Measurements from ENCODE around the gene PGPEP1. TPM values are rescaled to one million over a fixed set of nuclear protein-coding genes. Genes with fewer than 3 reads are reported as not detected.
A peak's percentile ranks its signal among the peaks of the same experiment; 100 is the strongest.

Gene PGPEP1
- total and polyA plus RNA-seq, 10 of the 15 experiments (the other 5 are each of a cell fraction or from before 2014, with no cell fraction given), result 13.8 to 39.4 (median 17.0) TPM

DNA sequence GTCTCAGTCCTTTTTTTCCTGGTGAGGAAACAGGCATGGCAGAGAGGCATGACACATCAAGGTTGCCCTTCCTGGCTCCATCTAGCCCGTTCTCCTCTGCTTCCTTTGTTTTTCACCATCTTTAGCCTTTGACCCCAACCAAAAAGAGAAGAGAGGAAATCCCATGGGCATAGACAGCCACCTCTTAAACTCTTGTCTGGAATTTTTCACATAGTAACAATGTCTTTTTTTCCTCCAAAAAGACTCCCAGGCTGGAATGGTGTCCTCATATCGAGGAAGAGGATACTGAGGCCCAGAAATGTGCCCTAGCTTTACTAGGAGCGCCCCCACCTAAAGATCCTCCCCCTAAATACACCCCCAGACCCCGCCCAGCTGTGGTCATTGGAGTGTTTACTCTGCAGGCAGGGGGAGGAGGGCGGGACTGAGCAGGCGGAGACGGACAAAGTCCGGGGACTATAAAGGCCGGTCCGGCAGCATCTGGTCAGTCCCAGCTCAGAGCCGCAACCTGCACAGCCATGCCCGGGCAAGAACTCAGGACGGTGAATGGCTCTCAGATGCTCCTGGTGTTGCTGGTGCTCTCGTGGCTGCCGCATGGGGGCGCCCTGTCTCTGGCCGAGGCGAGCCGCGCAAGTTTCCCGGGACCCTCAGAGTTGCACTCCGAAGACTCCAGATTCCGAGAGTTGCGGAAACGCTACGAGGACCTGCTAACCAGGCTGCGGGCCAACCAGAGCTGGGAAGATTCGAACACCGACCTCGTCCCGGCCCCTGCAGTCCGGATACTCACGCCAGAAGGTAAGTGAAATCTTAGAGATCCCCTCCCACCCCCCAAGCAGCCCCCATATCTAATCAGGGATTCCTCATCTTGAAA is 45.5 kb downstream of the PGPEP1 start, which contains the start of gene GDF15:
GDF15 (plus strand) TSS at position 484 of the 868 bp plus-strand sequence; CDS start at position 516, 32 bp downstream.
- H4K20me1 ChIP-seq (ENCODE audit: control insufficient read depth, insufficient read depth), result no peaks in the 10 kb centered on the region
- H3K27me3 ChIP-seq (replicated peaks in 1 of 2; ENCODE audit: control insufficient read depth in 2 of 2, insufficient read depth in 2 of 2, low read length in 1 of 2), result peaks cover 0 to 3% of the 10 kb centered on the region in 2 experiments; a peak in 3 of 4 replicates
- ChIA-PET CTCF (interaction anchor here (0.7 to 9.4 kb wide), 11 partner anchors 10 to 162 kb away, joined by 3 to 144 read pairs (median 5); no protein-coding TSS in a partner anchor), SMC1A (ENCODE audit: uncharacterized antibody, unreplicated experiment) (interaction anchor here (0.7 to 4.7 kb wide), 3 partner anchors 16 to 76 kb away, joined by 3 to 60 read pairs (median 4); no protein-coding TSS in a partner anchor), POLR2A (no interaction called here), RAD21 (ENCODE audit: unreplicated experiment) (interaction anchor here (0.9 to 1.0 kb wide), 2 partner anchors 23 to 29 kb away, joined by 4 read pairs; no protein-coding TSS in a partner anchor)
- 0 out of 2 replicates have a peak within 1 kb of the TSS, but pooled peaks have one; percentile 5 for H3K4me3 ChIP-seq
- ATAC-seq (peak; percentile 70), FAIRE-seq (no peak), DNase-seq (ENCODE audit: low read depth, low spot score) (no peak)
- BruUV-seq (replicated peaks), result no TSS peak
- no peaks in the 10 kb centered on the region for H3K36me3 ChIP-seq (ENCODE audit: control insufficient read depth in 2 of 2, insufficient read depth in 2 of 2, low read length in 1 of 2)
- peaks cover 8% of the 10 kb centered on the region for H3K4me1 ChIP-seq (ENCODE audit: control insufficient read depth, insufficient read depth, low read length)
- H3K4me2 ChIP-seq (ENCODE audit: control insufficient read depth, insufficient read depth), result peak within 1 kb of the TSS; percentile 25; the same call in 1 of the 2 replicates
- WGBS (ENCODE audit: insufficient coverage, insufficient replicate concordance, low lambda C conversion rate, missing lambda C conversion rate), result 49% methylated on average over 31 of the region's 33 CpGs
- intact Hi-C loops (cut with micrococcal nuclease; ENCODE audit: unreplicated experiment) (no loop called here), in situ Hi-C loops (cut with MboI) (no loop called here)
- no peak for TF ChIP-seq POU2F2 (IDR thresholded peaks at IDR 0.05; ENCODE audit: borderline replicate concordance, low read depth, low read length)
- peak; percentile 55; the same call in 1 of the 2 replicates for TF ChIP-seq TCF12 (IDR thresholded peaks at IDR 0.05; ENCODE audit: low read depth, low read length)
- TF ChIP-seq POLR2A (IDR thresholded peaks at IDR 0.05; ENCODE audit: low read depth, low read length), result peak; percentile 70
- TF ChIP-seq LARP7 (IDR thresholded peaks at IDR 0.05), result 0 out of 2 replicates have a peak, but pooled peaks have one; percentile 19
- TF ChIP-seq, protein P1, sequence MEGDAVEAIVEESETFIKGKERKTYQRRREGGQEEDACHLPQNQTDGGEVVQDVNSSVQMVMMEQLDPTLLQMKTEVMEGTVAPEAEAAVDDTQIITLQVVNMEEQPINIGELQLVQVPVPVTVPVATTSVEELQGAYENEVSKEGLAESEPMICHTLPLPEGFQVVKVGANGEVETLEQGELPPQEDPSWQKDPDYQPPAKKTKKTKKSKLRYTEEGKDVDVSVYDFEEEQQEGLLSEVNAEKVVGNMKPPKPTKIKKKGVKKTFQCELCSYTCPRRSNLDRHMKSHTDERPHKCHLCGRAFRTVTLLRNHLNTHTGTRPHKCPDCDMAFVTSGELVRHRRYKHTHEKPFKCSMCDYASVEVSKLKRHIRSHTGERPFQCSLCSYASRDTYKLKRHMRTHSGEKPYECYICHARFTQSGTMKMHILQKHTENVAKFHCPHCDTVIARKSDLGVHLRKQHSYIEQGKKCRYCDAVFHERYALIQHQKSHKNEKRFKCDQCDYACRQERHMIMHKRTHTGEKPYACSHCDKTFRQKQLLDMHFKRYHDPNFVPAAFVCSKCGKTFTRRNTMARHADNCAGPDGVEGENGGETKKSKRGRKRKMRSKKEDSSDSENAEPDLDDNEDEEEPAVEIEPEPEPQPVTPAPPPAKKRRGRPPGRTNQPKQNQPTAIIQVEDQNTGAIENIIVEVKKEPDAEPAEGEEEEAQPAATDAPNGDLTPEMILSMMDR (IDR thresholded peaks at IDR 0.05 in 2 of 3, conservative IDR thresholded peaks at IDR 0.05 in 1 of 3; ENCODE audit: control insufficient read depth in 2 of 3, extremely low read depth in 1 of 3, insufficient read depth in 1 of 3, low read depth in 3 of 3, low read length in 3 of 3), result peak; percentile 49 to 85 (median 55)
- no peaks in the 10 kb centered on the region; the same call in 2 of the 3 replicates for H3K9me3 ChIP-seq (replicated peaks; ENCODE audit: control insufficient read depth, insufficient read depth, low read length)
- no peaks in the 10 kb centered on the region for H3K79me2 ChIP-seq (ENCODE audit: control insufficient read depth, insufficient read depth, low read length)
- no peak within 1 kb of the TSS for H3K9ac ChIP-seq (ENCODE audit: control insufficient read depth, insufficient read depth, low read length)
- H2AFZ ChIP-seq (ENCODE audit: control insufficient read depth, low read depth, low read length), result peak within 1 kb of the TSS; percentile 5
- no peak within 1 kb of the TSS for H3K27ac ChIP-seq (ENCODE audit: control insufficient read depth, insufficient read depth)
